ENCODE results near the gene C2orf76.

DNA sequence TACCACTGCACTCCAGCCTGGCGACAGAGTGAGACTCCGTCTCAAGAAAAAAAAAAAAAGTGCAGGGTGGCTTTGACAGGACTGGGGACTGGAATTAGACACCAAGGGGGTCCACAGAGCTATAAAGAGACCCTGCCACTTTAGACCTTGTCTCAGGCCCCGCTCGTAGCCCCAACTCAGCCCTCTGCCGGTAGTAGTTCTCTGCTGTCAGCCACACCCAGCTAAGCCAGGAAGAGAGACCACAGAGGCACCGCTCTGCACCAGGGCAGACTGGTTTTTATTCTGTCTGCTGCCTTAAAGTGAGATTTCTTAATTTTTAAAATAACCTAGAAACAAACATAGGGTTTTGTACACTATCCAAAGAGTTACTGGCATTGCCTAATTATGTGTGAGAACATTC lies 77.0 kb downstream of the C2orf76 start:
- TF ChIP-seq CTCF (conservative IDR thresholded peaks at IDR 0.05; ENCODE audit: low read depth, low read length), result no peak
- no peak for TF ChIP-seq EZH2 (IDR thresholded peaks at IDR 0.05; ENCODE audit: low read length, unreplicated experiment)
- TF ChIP-seq EZH2phosphoT487 (IDR thresholded peaks at IDR 0.05; ENCODE audit: borderline replicate concordance, low read length), result no peak

All from PC-3 (cell line).